Dendritic cell treated with granulocyte-macrophage colony-stimulating factor and Interleukin-4, amounts not matched to agents 40 ng/mL and 50 ng/mL, for 4 days (primary cell): ENCODE results near the gene NKX2-2.

Source experiments
- H3K27ac Mint-ChIP-seq: one replicate; pipeline ENCODE4 v1.8.0; 2022; ENCODE audit warnings: mild to moderate bottlenecking, mixed read lengths
- H3K27me3 Mint-ChIP-seq: one replicate; pipeline ENCODE4 v1.8.0; 2022; ENCODE audit warnings: mild to moderate bottlenecking, mixed read lengths
- H3K36me3 Mint-ChIP-seq: one replicate; pipeline ENCODE4 v1.8.0; 2022; ENCODE audit warnings: low read depth, mixed read lengths
- H3K4me1 Mint-ChIP-seq: one replicate; pipeline ENCODE4 v1.8.0; 2022; ENCODE audit warnings: low read depth, mixed read lengths
- H3K4me3 Mint-ChIP-seq: one replicate; pipeline ENCODE4 v1.8.0; 2022; ENCODE audit warnings: mild to moderate bottlenecking, moderate library complexity, mixed read lengths
- H3K9me3 Mint-ChIP-seq: one replicate; pipeline ENCODE4 v1.8.0; 2022; ENCODE audit warnings: mixed read lengths
- intact Hi-C: fragments of 100-400 bp; cut with micrococcal nuclease; formaldehyde crosslinking; loops from one replicate; pipeline ENCODE4 v1.15.0; 2022

The NKX2-2 gene

GRCh38 chr20:21513881-21514540 lies at the start of gene NKX2-2:
NKX2-2 (minus strand) TSS chr20:21514064; CDS start chr20:21513669, 395 bp downstream.
- peaks cover 61% of the 10 kb centered on the region for H3K4me1 Mint-ChIP-seq
- intact Hi-C loops = loop anchor here (5.0 kb wide), 1 partner anchor 117 kb away; the partner anchor contains the start of gene NKX2-4
- peaks cover 94% of the 10 kb centered on the region for H3K27me3 Mint-ChIP-seq
- H3K4me3 Mint-ChIP-seq = peak within 1 kb of the TSS; percentile 48
- no peaks in the 10 kb centered on the region for H3K9me3 Mint-ChIP-seq
- H3K36me3 Mint-ChIP-seq = no peaks in the 10 kb centered on the region
- H3K27ac Mint-ChIP-seq = no peak within 1 kb of the TSS

GRCh38 chr20:21562656-21563055 lies 48.8 kb upstream of the NKX2-2 start:
- Mint-ChIP-seq H3K4me1 (no peaks in the 10 kb centered on the region), H3K36me3 (no peaks in the 10 kb centered on the region), H3K4me3 (no peak overlapping the region), H3K27ac (no peak overlapping the region), H3K9me3 (no peaks in the 10 kb centered on the region), H3K27me3 (peaks cover 18% of the 10 kb centered on the region)
- intact Hi-C loops = no loop called here

GRCh38 chr20:21559305-21559704 lies 45.4 kb upstream of the NKX2-2 start:
- intact Hi-C loops = no loop called here
- no peaks in the 10 kb centered on the region for H3K36me3 Mint-ChIP-seq
- H3K4me1 Mint-ChIP-seq = peaks cover 3% of the 10 kb centered on the region
- peaks cover 19% of the 10 kb centered on the region for H3K27me3 Mint-ChIP-seq
- H3K27ac Mint-ChIP-seq = no peak overlapping the region
- no peaks in the 10 kb centered on the region for H3K9me3 Mint-ChIP-seq
- no peak overlapping the region for H3K4me3 Mint-ChIP-seq

- Mint-ChIP-seq H3K27me3 (peaks cover 14% of the 10 kb centered on the region), H3K9me3 (no peaks in the 10 kb centered on the region), H3K4me3 (no peak overlapping the region), H3K36me3 (no peaks in the 10 kb centered on the region), H3K4me1 (peaks cover 3% of the 10 kb centered on the region), H3K27ac (no peak overlapping the region)
- intact Hi-C loops = no loop called here
Measured at GRCh38 chr20:21557241-21558020, 43.6 kb upstream of the NKX2-2 start.

- H3K4me1 Mint-ChIP-seq = peaks cover 3% of the 10 kb centered on the region
- intact Hi-C loops = no loop called here
- H3K9me3 Mint-ChIP-seq = no peaks in the 10 kb centered on the region
- no peak overlapping the region for H3K4me3 Mint-ChIP-seq
- H3K27ac Mint-ChIP-seq = no peak overlapping the region
- peaks cover 12% of the 10 kb centered on the region for H3K27me3 Mint-ChIP-seq
- H3K36me3 Mint-ChIP-seq = no peaks in the 10 kb centered on the region
Measured at GRCh38 chr20:21556398-21556797, 42.5 kb upstream of the NKX2-2 start.

- peaks cover 3% of the 10 kb centered on the region for H3K4me1 Mint-ChIP-seq
- H3K27ac Mint-ChIP-seq = no peak overlapping the region
- H3K36me3 Mint-ChIP-seq = no peaks in the 10 kb centered on the region
- H3K9me3 Mint-ChIP-seq = no peaks in the 10 kb centered on the region
- H3K27me3 Mint-ChIP-seq = peaks cover 15% of the 10 kb centered on the region
- intact Hi-C loops = no loop called here
- no peak overlapping the region for H3K4me3 Mint-ChIP-seq
Measured at GRCh38 chr20:21555470-21556120, 41.7 kb upstream of the NKX2-2 start.

GRCh38 chr20:21554985-21555384 lies 41.1 kb upstream of the NKX2-2 start:
- Mint-ChIP-seq H3K4me1 (peaks cover 3% of the 10 kb centered on the region), H3K36me3 (no peaks in the 10 kb centered on the region), H3K4me3 (no peak overlapping the region), H3K9me3 (no peaks in the 10 kb centered on the region), H3K27ac (no peak overlapping the region), H3K27me3 (peaks cover 15% of the 10 kb centered on the region)
- intact Hi-C loops = no loop called here

GRCh38 chr20:21554376-21554890 lies 40.6 kb upstream of the NKX2-2 start:
- Mint-ChIP-seq H3K27me3 (peaks cover 15% of the 10 kb centered on the region), H3K4me3 (no peak overlapping the region), H3K27ac (no peak overlapping the region), H3K9me3 (no peaks in the 10 kb centered on the region), H3K36me3 (no peaks in the 10 kb centered on the region), H3K4me1 (peaks cover 3% of the 10 kb centered on the region)
- intact Hi-C loops = no loop called here

GRCh38 chr20:21550587-21550986 lies 36.7 kb upstream of the NKX2-2 start:
- Mint-ChIP-seq H3K9me3 (no peaks in the 10 kb centered on the region), H3K4me1 (no peaks in the 10 kb centered on the region), H3K27me3 (peaks cover 16% of the 10 kb centered on the region), H3K4me3 (no peak overlapping the region), H3K36me3 (no peaks in the 10 kb centered on the region), H3K27ac (no peak overlapping the region)
- intact Hi-C loops = no loop called here

GRCh38 chr20:21548390-21549035 lies 34.6 kb upstream of the NKX2-2 start:
- H3K4me3 Mint-ChIP-seq = no peak overlapping the region
- intact Hi-C loops = no loop called here
- H3K4me1 Mint-ChIP-seq = no peaks in the 10 kb centered on the region

GRCh38 chr20:21546355-21546754 lies 32.5 kb upstream of the NKX2-2 start:
- no peaks in the 10 kb centered on the region for H3K36me3 Mint-ChIP-seq
- no peaks in the 10 kb centered on the region for H3K4me1 Mint-ChIP-seq
- H3K9me3 Mint-ChIP-seq = no peaks in the 10 kb centered on the region
- peaks cover 18% of the 10 kb centered on the region for H3K27me3 Mint-ChIP-seq
- no peak overlapping the region for H3K27ac Mint-ChIP-seq
- no peak overlapping the region for H3K4me3 Mint-ChIP-seq
- intact Hi-C loops = no loop called here

More at GRCh38 chr20:21548390-21549035, 34.6 kb upstream of the NKX2-2 start:
- Mint-ChIP-seq H3K9me3 (no peaks in the 10 kb centered on the region), H3K36me3 (no peaks in the 10 kb centered on the region), H3K27me3 (peaks cover 13% of the 10 kb centered on the region), H3K27ac (no peak overlapping the region)

GRCh38 chr20:21539512-21539911 lies 25.6 kb upstream of the NKX2-2 start:
- Mint-ChIP-seq H3K4me3 (no peak overlapping the region), H3K9me3 (no peaks in the 10 kb centered on the region), H3K4me1 (no peaks in the 10 kb centered on the region), H3K27me3 (peaks cover 20% of the 10 kb centered on the region), H3K27ac (no peak overlapping the region), H3K36me3 (no peaks in the 10 kb centered on the region)
- intact Hi-C loops = no loop called here

GRCh38 chr20:21534886-21535285 lies 21.0 kb upstream of the NKX2-2 start:
- no peak overlapping the region for H3K27ac Mint-ChIP-seq
- H3K4me1 Mint-ChIP-seq = no peaks in the 10 kb centered on the region
- intact Hi-C loops = no loop called here
- H3K27me3 Mint-ChIP-seq = peaks cover 22% of the 10 kb centered on the region
- no peak overlapping the region for H3K4me3 Mint-ChIP-seq
- no peaks in the 10 kb centered on the region for H3K9me3 Mint-ChIP-seq
- no peaks in the 10 kb centered on the region for H3K36me3 Mint-ChIP-seq
